B cell (primary cell): ENCODE results near the gene PIM2. TPM values are rescaled to one million over a fixed set of nuclear protein-coding genes. Genes with fewer than 3 reads are reported as not detected.
A peak's percentile ranks its signal among the peaks of the same experiment; 100 is the strongest.

ENCODE experiments used
- ATAC-seq: fragments of 200-7000 bp; cut with Tn5 transposase; one replicate; pipeline ENCODE4 v1.10.0; 2021; ENCODE audit warnings: low read depth, mild to moderate bottlenecking, moderate number of reproducible peaks, moderate library complexity
- CTCF ChIA-PET: fragments of 350-600 bp; sonication (Branson Sonifier 250); formaldehyde crosslinking; loops from one replicate; lab custom pipeline; 2021; ENCODE audit warnings: antibody characterized with exemption, inconsistent platforms; lab: Charles Lee
- POLR2A ChIA-PET: fragments of 350-600 bp; sonication (Branson Sonifier 250); formaldehyde crosslinking; loops from one replicate; lab custom pipeline; 2021; ENCODE audit warnings: antibody characterized with exemption; lab: Charles Lee
- DNase-seq: peaks from one replicate; pipeline ENCODE4 v3.0.0; 2013
- H2AFZ ChIP-seq: 2 replicates; pipeline ENCODE4 v1.6.1; 2012; ENCODE audit warnings: mild to moderate bottlenecking, low read depth, low read length; ENCODE audit not compliant: insufficient read depth, poor library complexity, severe bottlenecking
- H3K27ac ChIP-seq, 2 donors: 1 replicate in 1 of 2; 2 replicates in 1 of 2; pipeline ENCODE4 v1.5.1; 2012 to 2013; ENCODE audit warnings: low read length in 2 of 2, mild to moderate bottlenecking in 2 of 2, moderate library complexity in 1 of 2
- H3K27me3 ChIP-seq, 4 experiments: fragments of 200-600 bp in 1 of 4; sonication (generic) in 1 of 4; replicated peaks in 1 of 4; 1 replicate in 2 of 4; 2 replicates in 2 of 4; pipeline versions ENCODE4 v1.6.1 to v1.7.0; 2013 to 2016; ENCODE audit warnings: low read length in 3 of 4, mild to moderate bottlenecking in 2 of 4, mixed read lengths in 1 of 4, moderate library complexity in 1 of 4; ENCODE audit not compliant: insufficient read depth in 4 of 4, control insufficient read depth in 3 of 4; ENCODE audit errors: control extremely low read depth in 1 of 4
- H3K36me3 ChIP-seq, 2 experiments: replicated peaks in 1 of 2; 1 replicate in 1 of 2; 2 replicates in 1 of 2; pipeline versions ENCODE4 v1.6.1 to v1.7.1; 2013; ENCODE audit warnings: low read length in 1 of 2; ENCODE audit not compliant: insufficient read depth in 2 of 2, control insufficient read depth in 1 of 2; ENCODE audit errors: control extremely low read depth in 1 of 2, extremely low read depth in 1 of 2
- H3K4me1 ChIP-seq, 2 donors: fragments of 200-600 bp in 1 of 2; sonication (generic) in 1 of 2; 1 replicate in 1 of 2; 2 replicates in 1 of 2; pipeline versions ENCODE4 v1.5.1 to v1.6.1; 2013 to 2017; ENCODE audit warnings: low read length in 2 of 2; ENCODE audit not compliant: control insufficient read depth in 2 of 2, insufficient read depth in 2 of 2
- H3K4me2 ChIP-seq: replicated peaks from 2 replicates; pipeline ENCODE3; 2012; ENCODE audit warnings: mild to moderate bottlenecking, low read depth, low read length; ENCODE audit not compliant: poor library complexity, severe bottlenecking
- H3K4me3 ChIP-seq, 5 experiments: fragments of 200-600 bp in 1 of 5; sonication (generic) in 1 of 5; 1 replicate in 3 of 5; 2 replicates in 2 of 5; pipeline versions ENCODE4 v1.5.1 to v1.7.0; 2011 to 2016; ENCODE audit warnings: low read length in 4 of 5, mild to moderate bottlenecking in 4 of 5, low read depth in 2 of 5, control low read depth in 1 of 5, moderate library complexity in 1 of 5; ENCODE audit not compliant: insufficient read depth in 1 of 5; ENCODE audit errors: control extremely low read depth in 1 of 5, extremely low read depth in 1 of 5
- H3K79me2 ChIP-seq: fragments of 200-600 bp; sonication (generic); one replicate; pipeline ENCODE4 v1.6.0; 2016; ENCODE audit warnings: low read length; ENCODE audit not compliant: control insufficient read depth, insufficient read depth
- H3K9ac ChIP-seq: fragments of 200-600 bp; sonication (generic); 2 replicates; pipeline ENCODE4 v1.6.1; 2017; ENCODE audit warnings: mild to moderate bottlenecking, low read length, moderate library complexity
- H3K9me3 ChIP-seq, 3 donors: one replicate each; pipeline versions ENCODE4 v1.6.1 to v1.7.1; 2013; ENCODE audit warnings: low read length in 2 of 3; ENCODE audit not compliant: control insufficient read depth in 2 of 3, insufficient read depth in 1 of 3; ENCODE audit errors: control extremely low read depth in 1 of 3
- H4K20me1 ChIP-seq: 2 replicates; pipeline ENCODE4 v1.6.0; 2012; ENCODE audit warnings: mild to moderate bottlenecking, low read length; ENCODE audit not compliant: insufficient read depth, control insufficient read depth, poor library complexity, severe bottlenecking
- H3K27ac Mint-ChIP-seq: one replicate; pipeline ENCODE4 v1.8.0; 2021; ENCODE audit warnings: mixed read lengths
- H3K27me3 Mint-ChIP-seq: one replicate; pipeline ENCODE4 v1.8.0; 2021; ENCODE audit warnings: mixed read lengths
- H3K4me1 Mint-ChIP-seq: one replicate; pipeline ENCODE4 v1.8.0; 2021; ENCODE audit warnings: mixed read lengths
- H3K4me3 Mint-ChIP-seq: one replicate; pipeline ENCODE4 v1.8.0; 2021; ENCODE audit warnings: mixed read lengths
- H3K9me3 Mint-ChIP-seq: one replicate; pipeline ENCODE4 v1.8.0; 2022; ENCODE audit warnings: mixed read lengths; ENCODE audit not compliant: insufficient read depth
- EZH2 ChIP-seq: IDR thresholded peaks from 2 replicates; pipeline ENCODE4 v1.6.1; 2012; ENCODE audit warnings: borderline replicate concordance, low read depth, mild to moderate bottlenecking, moderate library complexity, low read length; ENCODE audit not compliant: insufficient read depth, poor library complexity, severe bottlenecking
- WGBS: methylation state at CpG from one replicate; pipeline ENCODE4 v1.1.5; 2013; ENCODE audit warnings: missing lambda C conversion rate; ENCODE audit not compliant: insufficient coverage; 5-methylcytosine and 5-hydroxymethylcytosine counted together
- intact Hi-C: fragments of 100-400 bp; cut with micrococcal nuclease; formaldehyde crosslinking; loops from one replicate; pipeline ENCODE4 v1.10.0; 2022
- polyA plus RNA-seq: library from polyadenylated mRNA; depleted of rRNA; stranded (reverse); fragments of >200 nt; gene quantifications from 2 replicates; pipeline ENCODE4 v1.2.3, GENCODE V29; 2012
- total RNA-seq, 2 donors: library from RNA; stranded (reverse); fragments of 120-200 nt in 1 of 2; gene quantifications; 1 replicate in 1 of 2; 2 replicates in 1 of 2; pipeline versions ENCODE4 v1.2.3 to v1.2.4, GENCODE V29; 2013 to 2022
- TF ChIP-seq, protein P1 (sequence below): fragments of 200-600 bp; IDR thresholded peaks from one replicate; pipeline ENCODE4 v1.8.0; 2022; ENCODE audit warnings: antibody characterized with exemption, mild to moderate bottlenecking

PIM2 gene
- total and polyA plus RNA-seq, 2 donors (not counting 1 experiment from before 2014, with no cell fraction given): 276 to 315 TPM

DNA sequence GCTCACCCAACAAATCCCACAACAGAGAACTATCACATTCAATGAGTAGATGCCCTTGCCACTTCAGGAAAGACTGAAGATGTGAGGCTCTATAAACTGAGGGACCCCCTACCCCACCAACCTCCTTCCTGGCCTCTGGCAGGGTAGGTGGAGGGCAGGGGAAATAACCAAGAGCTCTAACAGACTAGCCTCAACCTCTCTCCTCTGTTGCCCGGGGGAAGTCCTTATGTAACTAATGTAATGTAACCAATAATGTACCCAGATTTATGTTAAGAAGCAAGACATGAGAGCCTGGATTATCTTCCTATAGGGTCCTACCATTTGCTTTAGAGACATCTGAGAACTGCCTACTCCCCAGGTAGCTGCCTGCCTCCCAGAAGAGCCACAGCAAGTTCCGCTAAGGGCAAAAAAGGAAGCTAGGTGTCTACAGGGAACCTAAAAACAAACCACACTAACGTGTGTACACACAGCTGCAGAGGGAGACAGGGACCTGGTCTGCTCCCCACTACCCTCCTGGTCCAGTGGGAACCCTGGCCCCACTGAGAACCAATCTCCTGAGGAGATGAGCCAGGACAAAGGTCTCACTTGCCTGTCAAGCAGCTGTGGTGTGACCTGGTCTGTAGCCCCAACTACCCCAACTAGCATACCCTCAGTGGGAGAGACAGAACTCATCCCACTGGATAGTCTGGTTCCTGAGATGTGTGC lies 20.9 kb upstream of the PIM2 start:
- intact Hi-C loops: loop anchor here (5.0 to 10.0 kb wide), 3 partner anchors 137 to 342 kb away; partner anchors contain the start of genes HDAC6 and WDR13
- Histone ChIP-seq H4K20me1 (no peaks in the 10 kb centered on the region), H3K4me2 (peak overlapping the region; percentile 77), H3K9me3 (no peaks in the 10 kb centered on the region), H2AFZ (no peak overlapping the region), H3K27ac (peak overlapping the region; percentile 99), H3K27me3 (no peaks in the 10 kb centered on the region), H3K4me1 (peaks cover 77 to 83% of the 10 kb centered on the region in 2 donors), H3K9ac (peak overlapping the region; percentile 69), H3K36me3 (peaks cover 0 to 20% of the 10 kb centered on the region in 2 experiments), H3K79me2 (peaks cover 60% of the 10 kb centered on the region), H3K4me3 (peak overlapping the region in 4 of 5 experiments; percentile 21 to 51 (median 26))
- H3K27ac Mint-ChIP-seq: peak overlapping the region; percentile 99
- H3K27me3 Mint-ChIP-seq: no peaks in the 10 kb centered on the region
- peak; percentile 78 for DNase-seq
- no peak for TF ChIP-seq EZH2
- ChIA-PET POLR2A (interaction anchor here (0.5 to 5.6 kb wide), 8 partner anchors 13 to 263 kb away, joined by 3 to 101 read pairs (median 4); partner anchors contain the start of genes OTUD5, PIM2, PQBP1 and SLC35A2), CTCF (interaction anchor here (0.7 to 3.4 kb wide), 7 partner anchors 13 to 292 kb away, joined by 3 to 18 read pairs (median 3); partner anchors contain the start of gene KCND1)
- peak overlapping the region; percentile 84 for H3K4me3 Mint-ChIP-seq
- 0% methylated on average over 1 of the region's 3 CpGs for WGBS
- H3K4me1 Mint-ChIP-seq: peaks cover 88% of the 10 kb centered on the region
- peak; percentile 19 for ATAC-seq
- no peaks in the 10 kb centered on the region for H3K9me3 Mint-ChIP-seq

DNA sequence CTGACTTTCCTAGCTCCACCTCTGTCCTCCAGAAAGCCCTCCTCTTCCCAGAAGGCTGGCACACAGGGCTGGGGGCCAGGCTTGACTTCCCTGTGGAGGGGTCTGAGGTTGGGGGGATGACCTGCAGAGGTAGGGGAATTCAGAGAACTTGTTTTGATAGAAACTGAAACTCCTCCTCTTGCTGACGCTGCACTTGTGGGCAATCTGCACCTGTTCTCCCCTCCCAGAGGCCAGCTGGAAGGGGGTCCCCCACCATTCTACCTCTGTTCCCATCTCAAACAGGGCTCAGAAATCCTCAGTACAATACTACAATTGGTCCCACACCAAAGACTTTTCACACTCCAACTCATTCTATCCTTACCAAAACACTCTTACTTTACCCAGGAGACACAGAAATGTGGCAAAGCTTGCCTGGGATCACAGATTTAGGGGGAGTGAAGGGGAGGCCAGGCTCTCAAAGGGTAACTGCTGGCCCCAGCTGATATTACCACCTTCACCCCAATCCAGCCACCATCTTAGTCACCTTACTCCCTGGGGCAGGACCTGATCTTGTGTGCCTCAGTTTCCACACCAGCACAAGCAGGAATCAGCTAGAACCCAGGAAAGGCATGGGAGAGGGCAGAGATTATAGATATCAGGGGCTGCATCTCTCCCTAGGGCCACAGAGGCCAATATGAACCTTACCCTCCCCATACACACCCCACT lies 20.0 kb upstream of the PIM2 start:
- H3K27me3 Mint-ChIP-seq: no peaks in the 10 kb centered on the region
- ChIA-PET CTCF (interaction anchor here (0.6 to 3.7 kb wide), 8 partner anchors 15 to 291 kb away, joined by 3 to 30 read pairs (median 12); partner anchors contain the start of gene PIM2), POLR2A (interaction anchor here (0.6 to 5.6 kb wide), 12 partner anchors 11 to 332 kb away, joined by 3 to 101 read pairs (median 4); partner anchors contain the start of genes OTUD5, PIM2, PQBP1 and SLC35A2)
- peaks cover 52% of the 10 kb centered on the region for H3K79me2 ChIP-seq
- peak overlapping the region; percentile 99 for H3K27ac Mint-ChIP-seq
- peaks cover 89% of the 10 kb centered on the region for H3K4me1 Mint-ChIP-seq
- ATAC-seq (peak; percentile 36), DNase-seq (peak; percentile 90)
- peaks cover 85% of the 10 kb centered on the region in 2 donors for H3K4me1 ChIP-seq
- no peaks in the 10 kb centered on the region for H4K20me1 ChIP-seq
- H2AFZ ChIP-seq: no peak overlapping the region
- H3K27ac ChIP-seq: peak overlapping the region; percentile 99
- peak overlapping the region in 4 of 5 experiments; percentile 21 to 51 (median 26) for H3K4me3 ChIP-seq
- no peaks in the 10 kb centered on the region for H3K27me3 ChIP-seq
- H3K9me3 ChIP-seq: no peaks in the 10 kb centered on the region
- H3K4me2 ChIP-seq: peak overlapping the region; percentile 77
- no peak for TF ChIP-seq EZH2
- TF ChIP-seq, protein P1, sequence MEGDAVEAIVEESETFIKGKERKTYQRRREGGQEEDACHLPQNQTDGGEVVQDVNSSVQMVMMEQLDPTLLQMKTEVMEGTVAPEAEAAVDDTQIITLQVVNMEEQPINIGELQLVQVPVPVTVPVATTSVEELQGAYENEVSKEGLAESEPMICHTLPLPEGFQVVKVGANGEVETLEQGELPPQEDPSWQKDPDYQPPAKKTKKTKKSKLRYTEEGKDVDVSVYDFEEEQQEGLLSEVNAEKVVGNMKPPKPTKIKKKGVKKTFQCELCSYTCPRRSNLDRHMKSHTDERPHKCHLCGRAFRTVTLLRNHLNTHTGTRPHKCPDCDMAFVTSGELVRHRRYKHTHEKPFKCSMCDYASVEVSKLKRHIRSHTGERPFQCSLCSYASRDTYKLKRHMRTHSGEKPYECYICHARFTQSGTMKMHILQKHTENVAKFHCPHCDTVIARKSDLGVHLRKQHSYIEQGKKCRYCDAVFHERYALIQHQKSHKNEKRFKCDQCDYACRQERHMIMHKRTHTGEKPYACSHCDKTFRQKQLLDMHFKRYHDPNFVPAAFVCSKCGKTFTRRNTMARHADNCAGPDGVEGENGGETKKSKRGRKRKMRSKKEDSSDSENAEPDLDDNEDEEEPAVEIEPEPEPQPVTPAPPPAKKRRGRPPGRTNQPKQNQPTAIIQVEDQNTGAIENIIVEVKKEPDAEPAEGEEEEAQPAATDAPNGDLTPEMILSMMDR: no peak
- peaks cover 0 to 23% of the 10 kb centered on the region in 2 experiments for H3K36me3 ChIP-seq
- H3K9me3 Mint-ChIP-seq: no peaks in the 10 kb centered on the region
- WGBS: no CpG with 5 or more reads among the region's 1 CpG
- peak overlapping the region; percentile 84 for H3K4me3 Mint-ChIP-seq
- intact Hi-C loops: loop anchor here (5.0 to 10.0 kb wide), 3 partner anchors 137 to 342 kb away; partner anchors contain the start of genes HDAC6 and WDR13
- peak overlapping the region; percentile 69 for H3K9ac ChIP-seq
